DMS114 treated with DMSO at 0.1 percent for 48 hours (cell line): Measurements from ENCODE around the gene PRKAR1B.

ENCODE experiments used
- DNase-seq: peaks from one replicate; lab custom pipeline; 2025; ENCODE audit not compliant: unreplicated experiment; lab: John Stamatoyannopoulos, UW

PRKAR1B gene

DNA sequence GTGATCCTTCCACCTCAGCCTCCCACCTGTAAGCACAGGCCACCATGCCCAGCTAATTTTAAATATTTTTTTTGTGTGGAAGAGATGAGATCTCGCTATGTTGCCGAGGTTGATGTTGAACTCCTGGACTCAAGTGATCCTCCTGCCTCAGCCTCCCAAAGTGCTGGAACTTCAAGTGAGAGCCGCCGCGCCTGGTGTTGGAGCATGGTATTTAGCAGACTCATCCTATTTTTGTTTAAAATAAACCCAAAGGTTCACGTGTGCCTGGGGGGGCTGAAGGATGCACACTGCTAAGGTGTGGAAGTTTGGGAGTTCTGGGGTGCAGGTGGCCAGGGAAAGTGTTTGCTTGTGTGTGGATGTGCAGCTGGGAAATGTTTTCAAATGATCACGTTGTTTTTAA lies 225.6 kb downstream of the PRKAR1B start:
- DNase-seq: no peak

DNA sequence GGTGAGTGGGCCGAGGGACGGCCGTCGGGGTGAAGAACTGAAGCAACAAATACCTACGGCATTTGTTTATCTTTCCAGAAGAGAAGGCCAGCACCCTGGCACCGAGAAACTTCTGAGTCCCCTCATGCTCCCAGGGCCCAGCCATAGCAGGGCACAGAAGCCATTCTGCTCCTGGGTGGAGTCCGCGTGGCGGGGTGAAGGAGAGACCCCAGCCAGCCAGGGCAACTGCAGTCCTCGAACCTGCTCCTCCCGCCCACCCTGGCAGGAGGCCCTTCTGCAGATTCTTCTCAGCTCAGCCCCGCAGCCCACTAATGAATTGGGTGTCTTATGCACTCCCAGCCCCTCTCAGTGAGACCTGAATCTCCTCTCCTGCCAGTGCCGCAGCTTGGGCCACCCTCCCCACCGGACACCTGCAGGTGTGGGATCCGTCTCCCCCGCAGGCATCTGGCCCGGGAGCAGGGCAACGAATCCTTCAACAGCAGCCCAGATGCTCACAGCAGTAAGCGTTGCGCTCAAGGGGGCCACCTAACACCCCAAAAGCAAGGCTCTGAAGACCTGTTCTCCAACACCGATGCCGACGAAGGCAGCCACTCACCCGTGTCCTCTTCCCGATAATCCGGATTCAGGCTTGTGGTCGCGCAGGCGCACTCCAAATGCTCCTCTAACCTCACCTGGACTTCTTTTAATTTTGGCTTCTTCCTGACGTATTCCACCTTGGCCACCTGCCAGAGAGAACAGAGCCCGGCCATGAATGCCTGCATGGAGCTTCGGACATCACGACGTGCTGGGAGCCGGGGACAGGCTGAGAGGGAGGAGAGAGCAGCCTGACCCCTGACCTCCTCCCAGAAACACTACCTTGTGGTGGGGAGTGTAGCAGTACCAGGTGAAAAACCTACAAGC lies 226.3 kb downstream of the PRKAR1B start:
- DNase-seq: no peak

DNA sequence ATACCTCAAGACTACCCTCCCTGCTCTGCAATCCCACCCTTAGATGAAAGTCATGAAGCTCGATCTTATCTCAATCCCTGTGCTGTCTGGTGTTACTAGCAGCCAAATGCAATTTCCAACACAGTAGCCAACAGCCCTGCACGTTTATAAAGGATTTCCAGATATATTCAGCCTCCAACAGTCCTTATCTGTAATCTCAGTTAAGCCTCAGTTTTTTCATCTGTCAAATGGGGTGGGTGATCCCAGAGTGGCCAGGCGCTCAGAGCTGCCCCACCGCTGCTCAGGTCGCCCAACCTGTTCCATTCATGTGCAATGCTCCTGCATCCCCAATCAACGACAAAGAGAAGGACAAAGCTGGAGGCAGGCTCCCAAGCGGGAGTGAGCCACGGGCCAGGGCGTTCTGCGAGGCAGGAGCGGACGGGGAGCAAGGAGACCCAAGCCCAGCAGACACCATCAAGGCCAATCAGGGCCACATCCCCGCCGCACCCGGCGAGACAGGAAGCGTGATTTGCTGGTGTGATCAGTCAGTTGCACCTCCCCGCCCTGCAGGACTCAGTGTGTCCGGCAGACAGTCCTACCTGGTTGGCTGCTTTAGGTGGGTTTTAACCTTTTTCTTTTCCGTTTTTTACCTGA lies 227.1 kb downstream of the PRKAR1B start:
- DNase-seq: no peak
